NCI-H2107 (cell line): Measurements from ENCODE around the gene SVIL.
"Not testable (repeated sequence)": the region's sequence is repeated elsewhere in the genome, so short reads cannot be mapped to it uniquely, and the experiment has no call there.

Source experiments
- DNase-seq: peaks from one replicate; lab custom pipeline; 2025; lab: John Stamatoyannopoulos, UW

SVIL gene

GRCh38 chr10:29539412-29539811, 95.4 kb downstream of the SVIL start:
- DNase-seq, result no peak

- DNase-seq, result no peak
These were observed 97.0 kb downstream of the SVIL start for GRCh38 chr10:29537799-29538198.

DNA sequence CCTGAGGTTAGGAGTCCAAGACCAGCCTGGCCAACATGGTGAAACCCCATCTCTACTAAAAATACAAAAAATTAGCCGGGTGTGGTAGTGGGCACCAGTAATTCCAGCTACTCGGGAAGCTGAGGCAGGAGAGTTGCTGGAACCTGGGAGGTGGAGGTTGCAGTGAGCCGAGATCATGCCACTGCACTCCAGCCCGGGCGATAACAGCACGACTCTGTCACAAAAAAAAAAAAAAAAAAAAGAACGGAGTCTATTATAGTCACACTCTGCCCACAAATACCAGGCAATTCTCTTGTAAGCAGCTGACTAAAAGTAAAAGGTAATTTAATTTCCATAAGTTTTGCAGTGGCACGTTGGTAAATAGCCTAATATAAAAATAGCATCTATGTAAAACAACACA, 98.1 kb downstream of the SVIL start:
- not testable (repeated sequence) for DNase-seq

GRCh38 chr10:29535778-29536453, 98.9 kb downstream of the SVIL start:
- DNase-seq, result no peak

DNA sequence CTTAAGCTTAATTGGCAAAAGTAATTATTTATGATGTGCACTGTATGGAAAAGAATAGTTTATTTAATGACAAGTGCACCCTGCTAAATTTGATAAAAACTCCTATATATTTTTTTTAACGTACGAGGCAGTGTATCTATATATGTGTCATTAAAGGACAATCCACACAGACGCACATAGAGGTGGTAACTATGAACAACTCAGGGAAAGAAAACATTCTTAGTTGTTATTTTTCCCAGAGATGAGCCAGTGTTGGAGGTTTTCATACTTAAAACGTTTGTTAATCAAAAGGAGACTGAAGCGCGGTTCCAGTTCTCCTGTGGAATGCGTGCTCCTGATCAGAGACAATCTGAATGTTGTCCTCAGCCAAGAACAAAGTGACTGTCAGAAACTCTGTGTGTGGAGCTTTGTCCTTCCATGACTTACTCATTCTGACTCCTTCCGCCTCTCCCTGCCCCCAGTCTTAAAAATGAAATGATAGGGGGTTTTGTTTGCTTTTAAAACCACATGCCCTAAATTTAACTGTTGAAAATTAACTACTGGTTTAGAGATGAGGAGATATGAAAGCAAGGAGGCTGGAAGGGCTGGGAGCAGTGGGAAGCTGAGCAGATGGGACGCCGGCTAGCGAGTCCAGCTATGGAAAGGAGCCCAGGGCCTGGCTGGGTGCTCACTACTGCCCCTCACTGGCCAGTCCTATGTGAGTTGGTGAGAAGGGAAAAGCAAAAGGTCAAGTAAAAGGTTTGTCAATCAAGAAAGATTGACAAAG, 99.6 kb downstream of the SVIL start:
- DNase-seq, result no peak

DNA sequence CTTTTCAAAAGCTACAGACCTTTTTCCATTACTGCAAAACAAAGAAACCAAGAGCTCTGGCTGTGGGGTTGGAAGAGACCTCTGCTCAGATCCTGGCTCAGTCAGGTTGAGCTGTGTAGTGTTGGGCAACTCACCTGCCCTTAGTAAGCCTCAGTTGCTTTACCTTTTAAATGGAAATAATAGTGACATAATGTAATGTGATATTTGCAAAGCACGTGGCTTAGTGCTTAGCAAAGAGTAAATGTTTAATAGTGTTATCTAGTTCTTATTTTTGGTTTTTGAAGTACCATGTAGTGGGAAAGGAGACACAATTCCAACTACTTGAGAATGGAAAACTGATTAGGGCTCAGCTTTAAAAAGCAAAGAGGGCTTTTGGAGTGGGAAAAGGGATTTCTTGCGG, 100.2 kb downstream of the SVIL start:
- no peak for DNase-seq

DNA sequence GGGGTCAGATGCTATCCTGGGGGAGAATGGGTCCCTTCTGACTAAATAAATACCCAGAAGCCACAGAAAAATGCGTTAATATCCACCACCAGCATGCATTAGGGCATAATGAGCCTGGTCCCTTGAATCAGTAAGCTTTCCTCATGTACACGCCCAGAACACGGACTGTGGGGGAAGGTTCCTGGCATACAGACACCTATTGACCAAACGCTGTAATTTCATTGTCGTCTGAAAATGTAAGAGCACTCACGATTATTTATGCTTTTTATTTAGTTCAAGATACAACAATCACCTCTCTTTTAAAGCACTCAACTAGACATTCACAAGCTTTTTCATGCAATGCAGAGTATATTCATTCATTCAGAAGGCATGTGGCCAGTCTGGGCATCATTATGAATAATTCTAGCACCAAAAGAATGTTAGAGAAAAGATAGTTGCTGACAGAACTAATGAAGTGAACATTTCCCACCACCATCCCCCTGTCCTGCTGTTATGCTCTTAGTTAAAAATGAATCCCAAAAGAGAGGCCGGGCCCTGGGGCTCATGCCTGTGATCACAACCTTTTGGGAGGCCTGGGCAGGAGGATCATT, 101.0 kb downstream of the SVIL start:
- no peak for DNase-seq

GRCh38 chr10:29533046-29533445, 101.7 kb downstream of the SVIL start:
- no peak for DNase-seq

DNA sequence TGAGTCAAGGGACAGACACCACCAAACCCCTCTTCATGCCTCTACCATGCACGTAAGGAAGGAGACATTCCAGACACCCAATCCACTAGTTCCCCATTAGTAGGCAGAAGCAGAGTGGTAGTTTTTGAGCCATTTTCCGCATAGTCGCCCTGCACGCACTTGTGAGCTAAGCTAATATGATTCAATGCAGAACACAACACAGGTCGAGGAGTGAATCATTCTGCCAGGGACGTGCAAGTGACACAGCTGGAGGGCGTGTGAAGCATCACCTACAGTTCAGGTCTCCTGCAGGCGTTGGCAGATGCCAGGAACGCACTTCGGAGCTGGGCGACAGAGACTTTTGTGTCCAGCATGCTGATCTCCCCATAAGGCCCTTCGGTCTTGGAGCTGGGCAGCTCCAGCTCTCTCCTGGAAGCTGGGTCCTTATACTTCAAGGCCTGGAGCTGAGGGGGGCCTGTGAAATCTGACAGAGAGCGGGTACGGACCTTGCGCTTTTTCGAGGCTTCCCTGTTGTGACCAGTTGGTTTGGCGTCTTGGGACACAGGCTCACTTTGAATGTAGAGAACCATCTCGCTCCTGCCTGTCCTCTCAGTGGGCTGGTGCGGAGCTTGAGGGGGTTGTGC, 102.4 kb downstream of the SVIL start:
- no peak for DNase-seq

DNA sequence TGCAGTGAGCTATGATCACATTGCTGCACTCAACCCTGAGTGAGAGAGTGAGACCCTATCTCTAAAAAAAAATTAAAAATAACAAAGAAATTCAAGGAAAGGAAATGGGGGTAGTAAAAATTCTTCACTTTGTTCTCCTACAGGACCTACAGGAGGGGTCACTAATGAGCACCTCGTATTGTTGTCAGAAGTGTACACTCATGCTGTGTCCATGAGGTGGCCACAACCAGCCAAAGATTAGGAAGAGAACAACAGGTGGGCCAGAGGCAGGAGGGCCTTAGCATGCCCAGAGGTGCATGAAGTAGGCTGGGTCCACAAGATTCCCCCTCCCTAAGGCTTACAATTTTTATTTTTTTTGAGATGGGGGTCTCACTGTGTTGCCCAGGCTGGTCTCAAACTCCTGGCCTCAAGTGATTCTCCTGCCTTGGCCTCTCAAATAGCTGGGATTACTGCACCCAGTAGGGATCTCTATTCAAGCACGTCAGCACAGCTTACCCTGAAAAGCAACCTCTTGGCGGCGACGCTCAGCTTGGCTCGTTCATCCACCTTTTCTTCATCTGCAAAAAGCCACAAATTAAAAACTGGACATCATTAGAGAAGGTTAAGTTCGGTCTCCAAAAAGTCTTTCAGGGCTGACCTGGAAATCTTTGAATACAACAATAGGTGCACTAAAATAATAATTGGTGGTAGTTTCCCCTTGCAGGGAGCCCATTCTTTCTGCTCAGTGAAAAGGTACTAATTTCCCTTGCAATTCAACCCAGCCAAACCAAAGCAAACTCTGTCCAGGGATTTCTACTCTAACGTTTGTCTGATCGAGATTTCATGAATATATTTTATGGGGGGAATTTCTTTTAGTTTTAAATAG, 104.4 kb downstream of the SVIL start:
- DNase-seq, result no peak

- DNase-seq, result no peak
These were observed 105.6 kb downstream of the SVIL start for GRCh38 chr10:29529146-29529545.

GRCh38 chr10:29525762-29526161, 109.0 kb downstream of the SVIL start:
- no peak for DNase-seq

- DNase-seq, result no peak
These were observed 110.1 kb downstream of the SVIL start for GRCh38 chr10:29524720-29525119.

DNA sequence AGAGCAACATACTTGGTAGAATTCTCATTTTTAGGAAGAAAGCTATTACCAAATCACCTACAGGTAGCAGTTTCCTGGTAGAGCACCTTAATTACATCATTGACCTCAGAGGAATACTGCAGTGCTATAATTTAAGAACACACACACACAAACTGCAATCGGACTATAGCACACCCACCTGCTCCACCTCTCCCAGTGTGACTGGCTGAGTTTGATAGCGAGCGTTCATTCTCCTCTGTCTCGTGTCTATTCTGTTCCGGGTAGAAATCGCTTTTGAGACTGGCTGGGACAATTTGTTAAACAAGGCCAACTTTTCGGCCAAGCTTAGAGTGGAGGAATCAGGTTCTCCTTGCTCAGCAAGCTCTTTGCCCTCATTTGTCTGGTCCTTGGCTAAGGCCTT, 110.5 kb downstream of the SVIL start:
- DNase-seq, result no peak

DNA sequence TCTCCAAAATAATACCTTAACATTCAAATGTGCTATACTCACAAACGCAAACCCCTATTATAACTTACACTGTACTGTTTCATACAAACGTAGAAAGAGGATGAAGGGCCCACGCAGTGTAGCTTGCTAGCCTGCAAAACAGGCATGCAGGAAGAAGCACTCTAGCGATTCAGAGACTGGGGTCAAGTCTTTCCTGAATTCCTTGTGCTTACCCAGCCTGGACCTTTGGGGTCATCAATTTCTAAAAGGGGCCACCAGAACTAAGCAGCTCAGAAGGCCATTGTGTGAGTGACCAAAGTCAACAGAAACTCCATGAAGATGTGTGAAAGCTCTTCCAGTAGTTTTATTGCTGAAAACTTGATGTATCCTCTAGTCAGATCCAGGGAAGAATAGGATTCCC, 111.9 kb downstream of the SVIL start:
- DNase-seq, result no peak

- no peak for DNase-seq
These were observed 112.5 kb downstream of the SVIL start for GRCh38 chr10:29522061-29522855.

- no peak for DNase-seq
These were observed 115.1 kb downstream of the SVIL start for GRCh38 chr10:29519659-29520058.

- no peak for DNase-seq
These were observed 117.3 kb downstream of the SVIL start for GRCh38 chr10:29517352-29517923.

DNA sequence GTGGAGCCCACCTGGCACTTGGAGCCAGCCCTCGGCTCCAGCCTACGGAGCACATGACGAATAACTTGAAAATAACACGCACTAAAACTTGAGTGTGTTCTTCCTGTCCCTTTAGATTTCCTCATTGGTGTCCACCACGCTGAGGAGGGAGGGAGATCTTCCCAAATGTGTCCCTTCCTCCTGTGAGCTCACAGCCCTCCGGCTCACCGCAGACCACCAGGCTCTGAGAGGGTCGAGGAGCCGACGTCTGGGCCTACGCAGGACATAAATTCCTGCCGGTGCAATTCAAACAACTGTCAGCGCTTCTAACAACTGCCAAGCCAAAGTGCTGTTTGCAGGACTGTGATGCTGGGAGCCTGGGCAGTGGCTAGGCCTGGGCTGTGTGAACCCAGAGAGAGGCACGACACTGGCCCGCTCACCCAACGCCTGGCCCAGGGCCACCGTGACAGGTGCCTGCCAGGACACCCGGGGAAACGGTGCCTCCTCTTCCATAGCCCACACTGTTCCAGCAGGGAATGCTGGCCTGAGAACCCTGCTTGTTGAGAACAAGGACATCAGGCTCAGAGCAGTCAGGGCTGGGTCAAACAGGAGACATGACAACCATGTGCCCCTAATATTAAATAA, 118.3 kb downstream of the SVIL start:
- not testable (repeated sequence) for DNase-seq

GRCh38 chr10:29515879-29516278, 118.9 kb downstream of the SVIL start:
- DNase-seq, result not testable (repeated sequence)
